HCT116 (cell line): ENCODE results near the gene CCM2L. TPM values are rescaled to one million over a fixed set of nuclear protein-coding genes. Genes with fewer than 3 reads are reported as not detected.

Experiments used
- ATAC-seq: fragments of 200-7000 bp; cut with Tn5 transposase; 2 replicates; pipeline ENCODE4 v1.9.1; 2020; ENCODE audit warnings: mild to moderate bottlenecking, moderate library complexity
- BruUV-seq: library from RNA; stranded (reverse); fragments of 400-500 nt; replicated peaks from 2 replicates; lab custom pipeline; 2021; lab: Mats Ljungman, UMichigan
- CTCF ChIA-PET: fragments of 300-600 bp; sonication (Branson Sonifier 250); formaldehyde crosslinking; loops from one replicate; lab custom pipeline; 2021; ENCODE audit warnings: antibody characterized with exemption; lab: Charles Lee
- POLR2A ChIA-PET: fragments of 300-600, 350-600 bp; sonication (Branson Sonifier 250); formaldehyde crosslinking; loops from one replicate; lab custom pipeline; 2021; ENCODE audit warnings: antibody characterized with exemption; lab: Charles Lee
- RAD21 ChIA-PET, 2 experiments: fragments of 300-600 bp; sonication (Branson Sonifier 250); formaldehyde crosslinking; loops; one replicate each; lab custom pipeline; 2023; ENCODE audit warnings: low total read pairs in 2 of 2; ENCODE audit not compliant: uncharacterized antibody in 2 of 2, unreplicated experiment in 2 of 2, low non-redundant PET in 1 of 2; lab: Charles Lee
- DNase-seq: peaks from one replicate; pipeline ENCODE4 v3.0.0-alpha.2; 2010; ENCODE audit warnings: low read depth, low spot score
- H2AFZ ChIP-seq: fragments of 200-600 bp; shearing (Covaris generic), sonication (generic); 2 replicates; pipeline ENCODE4 v1.6.1; 2017; ENCODE audit warnings: low read depth, mixed run types, mixed read lengths, antibody characterized with exemption, low read length; ENCODE audit not compliant: poor library complexity, severe bottlenecking
- H3K27ac ChIP-seq: 2 replicates; pipeline ENCODE4 v1.5.1; 2012; ENCODE audit warnings: low read depth, low read length
- H3K27me3 ChIP-seq: fragments of 200-600 bp; sonication (generic); 2 replicates; pipeline ENCODE4 v1.6.1; 2016; ENCODE audit warnings: mixed run types, low read length, mixed read lengths; ENCODE audit not compliant: insufficient read depth
- H3K36me3 ChIP-seq, 2 experiments: fragments of 200-500 bp in 1 of 2; fragments of 200-600 bp in 1 of 2; sonication (Bioruptor generic) in 1 of 2; sonication (generic) in 1 of 2; 2 replicates each; pipeline versions ENCODE4 v1.5.1 to v1.6.1; 2014 to 2016; ENCODE audit warnings: low read length in 2 of 2, inconsistent platforms in 1 of 2, mixed read lengths in 1 of 2, mixed run types in 1 of 2; ENCODE audit not compliant: insufficient read depth in 2 of 2, control insufficient read depth in 1 of 2
- H3K4me1 ChIP-seq, 2 experiments: fragments of 200-600 bp in 1 of 2; sonication (generic) in 1 of 2; 2 replicates each; pipeline versions ENCODE4 v1.5.1 to v1.6.1; 2012 to 2017; ENCODE audit warnings: low read length in 2 of 2, inconsistent platforms in 1 of 2, mild to moderate bottlenecking in 1 of 2, mixed read lengths in 1 of 2, mixed run types in 1 of 2, moderate library complexity in 1 of 2; ENCODE audit not compliant: insufficient read depth in 2 of 2, control insufficient read depth in 1 of 2
- H3K4me2 ChIP-seq: fragments of 200-600 bp; sonication (generic); 2 replicates; pipeline ENCODE4 v1.6.1; 2017; ENCODE audit warnings: mixed run types, low read length, mixed read lengths
- H3K4me3 ChIP-seq, 2 experiments: fragments of 200-600 bp in 1 of 2; sonication (generic) in 1 of 2; replicated peaks in 1 of 2; 2 replicates each; pipeline ENCODE4 v1.5.1; 2011 to 2016; ENCODE audit warnings: low read length in 2 of 2, control low read depth in 1 of 2, low read depth in 1 of 2, mild to moderate bottlenecking in 1 of 2, mixed read lengths in 1 of 2, mixed run types in 1 of 2
- H3K79me2 ChIP-seq: fragments of 200-600 bp; sonication (generic); 2 replicates; pipeline ENCODE4 v1.6.1; 2017; ENCODE audit warnings: mild to moderate bottlenecking, mixed run types, low read length, moderate library complexity, mixed read lengths; ENCODE audit not compliant: insufficient read depth
- H3K9ac ChIP-seq: fragments of 200-600 bp; sonication (generic); 2 replicates; pipeline ENCODE4 v1.6.1; 2016; ENCODE audit warnings: low read length, mixed read lengths
- H3K9me2 ChIP-seq: fragments of 200-600 bp; sonication (generic), shearing (Covaris generic); 2 replicates; pipeline ENCODE4 v1.6.1; 2017; ENCODE audit warnings: mixed run types, mild to moderate bottlenecking, moderate library complexity; ENCODE audit not compliant: insufficient read depth
- H3K9me3 ChIP-seq, 2 experiments: fragments of 200-500 bp in 1 of 2; fragments of 200-600 bp in 1 of 2; sonication (Bioruptor generic) in 1 of 2; sonication (generic) in 1 of 2; 2 replicates each; pipeline ENCODE4 v1.6.1; 2014 to 2017; ENCODE audit warnings: low read length in 2 of 2, mixed read lengths in 2 of 2, inconsistent platforms in 1 of 2, low read depth in 1 of 2, mild to moderate bottlenecking in 1 of 2, mixed run types in 1 of 2, moderate library complexity in 1 of 2; ENCODE audit not compliant: control insufficient read depth in 1 of 2, insufficient read depth in 1 of 2
- H4K20me1 ChIP-seq: fragments of 200-600 bp; sonication (generic), shearing (Covaris generic); 2 replicates; pipeline ENCODE4 v1.6.1; 2017; ENCODE audit warnings: mixed run types, mild to moderate bottlenecking, moderate library complexity; ENCODE audit not compliant: insufficient read depth
- CBX3 ChIP-seq: IDR thresholded peaks from 2 replicates; pipeline ENCODE4 v1.6.1; 2012; ENCODE audit warnings: low read depth
- JUND ChIP-seq: IDR thresholded peaks from 2 replicates; pipeline ENCODE4 v1.6.1; 2012
- POLR2AphosphoS5 ChIP-seq: IDR thresholded peaks from 2 replicates; pipeline ENCODE4 v1.6.1; 2011; ENCODE audit warnings: mild to moderate bottlenecking, low read depth, low read length, moderate library complexity
- RAD21 ChIP-seq: IDR thresholded peaks from 2 replicates; pipeline ENCODE4 v1.6.1; 2012; ENCODE audit warnings: low read depth, mild to moderate bottlenecking
- SIN3A ChIP-seq: IDR thresholded peaks from 2 replicates; pipeline ENCODE4 v1.6.1; 2012; ENCODE audit warnings: low read depth
- SRF ChIP-seq: IDR thresholded peaks from 2 replicates; pipeline ENCODE4 v1.6.1; 2012; ENCODE audit warnings: low read depth
- TCF7L2 ChIP-seq: IDR thresholded peaks from 2 replicates; pipeline ENCODE4 v1.7.0; 2011; ENCODE audit warnings: borderline replicate concordance, inconsistent platforms; ENCODE audit not compliant: insufficient read depth, insufficient read length; ENCODE audit errors: extremely low read depth
- intact Hi-C: fragments of 100-400 bp; cut with micrococcal nuclease; formaldehyde crosslinking; loops from 2 replicates; pipeline ENCODE4 v1.10.0; 2022
- total RNA-seq: library from RNA; stranded (reverse); gene quantifications from one replicate; pipeline ENCODE4 v1.2.1, GENCODE V29; 2021; ENCODE audit not compliant: unreplicated experiment
- TF ChIP-seq, protein P1 (sequence below): IDR thresholded peaks from 2 replicates; pipeline ENCODE4 v1.6.1; 2012; ENCODE audit warnings: low read depth
- TF ChIP-seq, protein P2 (sequence below): IDR thresholded peaks from 2 replicates; pipeline ENCODE4 v1.6.1; 2012

Gene CCM2L
- total RNA-seq, 1 experiment from 2014 or later, result 1.4 TPM

DNA sequence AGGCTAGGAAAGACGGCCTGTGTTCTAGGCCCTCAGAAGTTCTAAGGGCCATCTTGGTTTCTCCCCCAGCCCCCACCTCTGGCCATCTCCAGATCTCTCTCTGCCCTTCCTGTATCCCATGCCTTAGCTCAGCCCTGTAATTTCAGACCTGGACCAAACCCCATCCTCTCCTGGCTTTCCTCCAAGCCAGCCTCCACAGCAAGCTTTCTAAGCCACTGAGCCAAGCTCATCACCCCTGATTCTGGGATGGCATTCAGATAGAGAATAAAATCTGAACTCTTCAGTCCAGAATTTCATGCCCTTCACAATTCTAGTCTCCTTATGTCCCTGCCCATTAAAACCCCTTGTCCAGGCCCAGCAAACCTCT is 18.9 kb upstream of the CCM2L start:
- no peak overlapping the region for H3K9ac ChIP-seq
- ChIA-PET CTCF (no interaction called here), POLR2A (no interaction called here), RAD21 (no interaction called here)
- H4K20me1 ChIP-seq, result no peaks in the 10 kb centered on the region
- no peaks in the 10 kb centered on the region for H3K4me1 ChIP-seq
- H3K27ac ChIP-seq, result no peak overlapping the region
- intact Hi-C loops, result no loop called here
- H3K36me3 ChIP-seq, result no peaks in the 10 kb centered on the region
- no peak overlapping the region for H2AFZ ChIP-seq
- no peak overlapping the region for H3K4me3 ChIP-seq
- DNase-seq (no peak), ATAC-seq (no peak)
- peaks cover 24% of the 10 kb centered on the region; the same call in 1 of the 2 replicates for H3K27me3 ChIP-seq
- H3K9me3 ChIP-seq, result no peaks in the 10 kb centered on the region
- no peaks in the 10 kb centered on the region for H3K9me2 ChIP-seq
- TF ChIP-seq TCF7L2 (no peak), JUND (no peak)
- no peak overlapping the region for H3K4me2 ChIP-seq
- BruUV-seq, result no TSS peak
- H3K79me2 ChIP-seq, result no peaks in the 10 kb centered on the region

DNA sequence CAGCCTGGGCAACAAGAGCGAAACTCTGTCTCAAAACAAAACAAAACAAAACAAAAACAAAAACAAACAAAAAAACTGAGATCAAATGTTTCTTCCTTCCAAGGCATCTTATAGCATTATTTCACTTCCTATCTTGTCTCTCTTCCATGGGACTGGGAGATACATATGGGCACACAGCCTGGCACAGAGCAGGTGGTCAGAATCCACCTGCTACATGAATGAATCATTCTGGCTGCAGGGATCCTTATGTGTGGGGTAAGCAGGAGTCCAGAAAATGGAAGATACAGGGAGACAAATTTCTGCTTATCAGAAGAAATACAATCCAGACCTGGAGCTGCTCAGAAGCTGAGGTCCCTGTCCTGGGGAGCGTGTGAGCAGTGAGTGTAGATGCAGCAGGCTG is 18.2 kb upstream of the CCM2L start:
- Histone ChIP-seq H3K27me3 (peaks cover 24% of the 10 kb centered on the region; the same call in 1 of the 2 replicates), H3K79me2 (no peaks in the 10 kb centered on the region), H3K4me1 (no peaks in the 10 kb centered on the region), H3K27ac (no peak overlapping the region), H3K9ac (no peak overlapping the region), H3K4me2 (no peak overlapping the region), H3K4me3 (no peak overlapping the region), H3K9me2 (no peaks in the 10 kb centered on the region), H2AFZ (no peak overlapping the region), H4K20me1 (no peaks in the 10 kb centered on the region), H3K36me3 (no peaks in the 10 kb centered on the region), H3K9me3 (no peaks in the 10 kb centered on the region)
- ATAC-seq (no peak), DNase-seq (no peak)
- TF ChIP-seq SIN3A, result no peak
- TF ChIP-seq, protein P1, sequence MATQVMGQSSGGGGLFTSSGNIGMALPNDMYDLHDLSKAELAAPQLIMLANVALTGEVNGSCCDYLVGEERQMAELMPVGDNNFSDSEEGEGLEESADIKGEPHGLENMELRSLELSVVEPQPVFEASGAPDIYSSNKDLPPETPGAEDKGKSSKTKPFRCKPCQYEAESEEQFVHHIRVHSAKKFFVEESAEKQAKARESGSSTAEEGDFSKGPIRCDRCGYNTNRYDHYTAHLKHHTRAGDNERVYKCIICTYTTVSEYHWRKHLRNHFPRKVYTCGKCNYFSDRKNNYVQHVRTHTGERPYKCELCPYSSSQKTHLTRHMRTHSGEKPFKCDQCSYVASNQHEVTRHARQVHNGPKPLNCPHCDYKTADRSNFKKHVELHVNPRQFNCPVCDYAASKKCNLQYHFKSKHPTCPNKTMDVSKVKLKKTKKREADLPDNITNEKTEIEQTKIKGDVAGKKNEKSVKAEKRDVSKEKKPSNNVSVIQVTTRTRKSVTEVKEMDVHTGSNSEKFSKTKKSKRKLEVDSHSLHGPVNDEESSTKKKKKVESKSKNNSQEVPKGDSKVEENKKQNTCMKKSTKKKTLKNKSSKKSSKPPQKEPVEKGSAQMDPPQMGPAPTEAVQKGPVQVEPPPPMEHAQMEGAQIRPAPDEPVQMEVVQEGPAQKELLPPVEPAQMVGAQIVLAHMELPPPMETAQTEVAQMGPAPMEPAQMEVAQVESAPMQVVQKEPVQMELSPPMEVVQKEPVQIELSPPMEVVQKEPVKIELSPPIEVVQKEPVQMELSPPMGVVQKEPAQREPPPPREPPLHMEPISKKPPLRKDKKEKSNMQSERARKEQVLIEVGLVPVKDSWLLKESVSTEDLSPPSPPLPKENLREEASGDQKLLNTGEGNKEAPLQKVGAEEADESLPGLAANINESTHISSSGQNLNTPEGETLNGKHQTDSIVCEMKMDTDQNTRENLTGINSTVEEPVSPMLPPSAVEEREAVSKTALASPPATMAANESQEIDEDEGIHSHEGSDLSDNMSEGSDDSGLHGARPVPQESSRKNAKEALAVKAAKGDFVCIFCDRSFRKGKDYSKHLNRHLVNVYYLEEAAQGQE, result no peak
- no peak for TF ChIP-seq POLR2AphosphoS5
- TF ChIP-seq RAD21, result no peak
- TF ChIP-seq, protein P2, sequence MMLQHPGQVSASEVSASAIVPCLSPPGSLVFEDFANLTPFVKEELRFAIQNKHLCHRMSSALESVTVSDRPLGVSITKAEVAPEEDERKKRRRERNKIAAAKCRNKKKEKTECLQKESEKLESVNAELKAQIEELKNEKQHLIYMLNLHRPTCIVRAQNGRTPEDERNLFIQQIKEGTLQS, result no peak
- TF ChIP-seq CBX3, result no peak
- no peak for TF ChIP-seq SRF
- CTCF ChIA-PET, result no interaction called here
- intact Hi-C loops, result no loop called here
- RAD21 ChIA-PET, result no interaction called here
- BruUV-seq, result no TSS peak
- POLR2A ChIA-PET, result no interaction called here
